Ishikawa (cell line): Measurements from ENCODE around the gene GART.

Experiments used
- FOXM1 ChIP-seq: IDR thresholded peaks from 2 replicates; pipeline ENCODE4 v1.6.1; 2012; ENCODE audit warnings: low read depth, borderline replicate concordance
- REST ChIP-seq: IDR thresholded peaks from 2 replicates; pipeline ENCODE4 v1.6.1; 2012; ENCODE audit warnings: low read depth, mild to moderate bottlenecking
- TEAD4 ChIP-seq: IDR thresholded peaks from 2 replicates; pipeline ENCODE4 v1.6.1; 2012
- YY1 ChIP-seq: IDR thresholded peaks from 2 replicates; pipeline ENCODE4 v1.6.1; 2012; ENCODE audit warnings: low read depth
- TF ChIP-seq, protein P1 (sequence below): IDR thresholded peaks from 2 replicates; pipeline ENCODE4 v1.6.1; 2012

GRCh38 chr21:33531007-33531406 is 10.9 kb downstream of the GART start:
- TF ChIP-seq FOXM1, result no peak
- TF ChIP-seq, protein P1, sequence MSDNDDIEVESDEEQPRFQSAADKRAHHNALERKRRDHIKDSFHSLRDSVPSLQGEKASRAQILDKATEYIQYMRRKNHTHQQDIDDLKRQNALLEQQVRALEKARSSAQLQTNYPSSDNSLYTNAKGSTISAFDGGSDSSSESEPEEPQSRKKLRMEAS, result no peak
- no peak for TF ChIP-seq TEAD4
- no peak for TF ChIP-seq YY1
- no peak for TF ChIP-seq REST
